Spinal cord (tissue), 10 donors: ENCODE results near the gene PRICKLE1. TPM values are rescaled to one million over a fixed set of nuclear protein-coding genes. Genes with fewer than 3 reads are reported as not detected.
A peak's percentile ranks its signal among the peaks of the same experiment; 100 is the strongest.

Experiments
- DNase-seq, 6 donors: peaks; one replicate each; pipeline versions ENCODE4 v3.0.0 to v3.0.0-alpha.2; 2013 to 2015; ENCODE audit warnings: low spot score in 6 of 6, low read depth in 4 of 6
- H3K27ac ChIP-seq: one replicate; pipeline ENCODE4 v1.5.1; 2013; ENCODE audit warnings: low read depth, low read length, control low read depth
- H3K27me3 ChIP-seq: one replicate; pipeline ENCODE4 v1.6.1; 2013; ENCODE audit warnings: low read length; ENCODE audit not compliant: control insufficient read depth, insufficient read depth
- H3K36me3 ChIP-seq: one replicate; pipeline ENCODE4 v1.6.1; 2013; ENCODE audit warnings: low read length; ENCODE audit not compliant: control insufficient read depth, insufficient read depth
- H3K4me1 ChIP-seq: one replicate; pipeline ENCODE4 v1.6.1; 2013; ENCODE audit warnings: low read length; ENCODE audit not compliant: control insufficient read depth, insufficient read depth
- H3K4me3 ChIP-seq: one replicate; pipeline ENCODE4 v1.5.1; 2013; ENCODE audit warnings: low read depth, low read length, control low read depth
- H3K9me3 ChIP-seq: one replicate; pipeline ENCODE4 v1.6.1; 2013; ENCODE audit warnings: low read length; ENCODE audit not compliant: control insufficient read depth, insufficient read depth
- WGBS: methylation state at CpG from one replicate; pipeline ENCODE4 v1.1.5; 2013; ENCODE audit warnings: missing lambda C conversion rate; ENCODE audit not compliant: insufficient coverage; 5-methylcytosine and 5-hydroxymethylcytosine counted together
- polyA plus RNA-seq, 2 donors: library from polyadenylated mRNA; unstranded; fragments of 120-200 nt; gene quantifications; one replicate each; pipeline ENCODE4 v1.2.1, GENCODE V29; 2013; ENCODE audit not compliant: insufficient read length in 2 of 2
- total RNA-seq, 2 donors: library from RNA; depleted of rRNA in 1 of 2; stranded (reverse); fragments of 120-200 nt in 1 of 2; fragments of >200 nt in 1 of 2; gene quantifications; one replicate each; pipeline versions ENCODE4 v1.2.3 to v1.2.4, GENCODE V29; 2013 to 2014
- donor health status: healthy.

Gene PRICKLE1
- total and polyA plus RNA-seq, 4 donors = 23.1 to 74.6 (median 55.2) TPM

DNA sequence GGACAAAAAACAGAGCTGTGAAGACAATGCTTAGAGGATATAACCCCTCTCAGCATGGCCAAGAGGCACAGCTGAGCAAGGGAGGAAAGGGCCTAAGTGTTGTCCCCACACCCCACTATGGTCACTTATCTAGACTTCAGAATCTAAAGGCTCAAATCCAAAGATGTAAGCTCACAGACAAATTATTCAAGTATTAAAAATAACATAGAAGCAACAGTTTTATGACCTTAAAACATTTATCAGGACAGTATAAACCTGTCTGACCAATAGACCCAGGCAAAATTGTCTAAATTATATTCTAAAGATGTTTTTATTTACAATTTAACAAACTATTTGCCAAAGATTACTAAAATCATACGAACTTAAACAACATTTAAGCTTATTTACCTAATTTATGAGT, 28.1 kb upstream of the PRICKLE1 start:
- Histone ChIP-seq H3K4me3 (no peak overlapping the region), H3K4me1 (no peaks in the 10 kb centered on the region), H3K27ac (no peak overlapping the region), H3K9me3 (no peaks in the 10 kb centered on the region), H3K27me3 (no peaks in the 10 kb centered on the region), H3K36me3 (no peaks in the 10 kb centered on the region)
- peak in 2 of 6 donors; percentile 17 to 34 for DNase-seq
- WGBS = no CpG with 5 or more reads among the region's 1 CpG

DNA sequence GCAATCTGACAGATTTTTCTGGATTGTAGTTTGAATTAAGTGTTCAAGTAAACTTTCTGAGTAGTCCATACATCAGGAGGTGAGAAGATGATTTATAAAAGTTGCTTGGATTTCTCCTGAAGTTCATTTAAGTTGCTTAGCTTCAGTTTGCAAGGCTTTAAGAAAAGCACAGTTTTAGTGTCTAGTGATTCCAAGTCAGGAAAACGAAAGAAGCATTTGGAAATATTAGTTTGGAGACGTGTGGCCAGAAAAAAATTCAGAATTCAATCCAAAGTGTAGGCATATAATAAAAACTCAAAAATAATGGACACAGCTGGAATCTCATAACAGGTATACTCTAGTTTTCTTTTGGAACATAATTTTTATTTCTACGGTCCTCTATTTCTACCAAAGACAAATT, 25.5 kb upstream of the PRICKLE1 start:
- no peaks in the 10 kb centered on the region for H3K27me3 ChIP-seq
- no peaks in the 10 kb centered on the region for H3K36me3 ChIP-seq
- H3K9me3 ChIP-seq = no peaks in the 10 kb centered on the region
- whole genome bisulfite sequencing = no CpG with 5 or more reads among the region's 3 CpGs
- no peak overlapping the region for H3K4me3 ChIP-seq
- DNase-seq = no peak
- no peaks in the 10 kb centered on the region for H3K4me1 ChIP-seq
- no peak overlapping the region for H3K27ac ChIP-seq

DNA sequence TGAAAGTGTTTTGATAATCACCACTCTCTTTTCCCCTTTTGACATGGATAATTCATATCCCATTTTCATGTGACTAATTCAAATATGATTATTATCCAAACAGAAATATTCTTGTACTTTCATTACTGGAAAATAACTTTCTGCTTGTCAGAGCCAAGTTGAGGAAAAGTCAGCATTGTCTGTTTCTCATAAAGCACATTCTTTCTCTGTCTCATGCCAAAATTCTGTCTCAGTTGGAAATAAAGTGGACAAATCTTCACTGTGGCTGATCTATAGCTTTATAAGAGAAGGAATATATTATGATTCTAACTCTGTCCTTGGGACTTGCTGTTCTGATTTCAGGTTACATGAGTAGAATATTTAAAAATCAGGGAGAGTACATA, 22.7 kb upstream of the PRICKLE1 start:
- H3K27ac ChIP-seq = no peak overlapping the region
- H3K4me3 ChIP-seq = no peak overlapping the region
- no peaks in the 10 kb centered on the region for H3K9me3 ChIP-seq
- peak in 1 of 6 donors; percentile 35 for DNase-seq
- H3K36me3 ChIP-seq = no peaks in the 10 kb centered on the region
- H3K4me1 ChIP-seq = no peaks in the 10 kb centered on the region
- no peaks in the 10 kb centered on the region for H3K27me3 ChIP-seq

DNA sequence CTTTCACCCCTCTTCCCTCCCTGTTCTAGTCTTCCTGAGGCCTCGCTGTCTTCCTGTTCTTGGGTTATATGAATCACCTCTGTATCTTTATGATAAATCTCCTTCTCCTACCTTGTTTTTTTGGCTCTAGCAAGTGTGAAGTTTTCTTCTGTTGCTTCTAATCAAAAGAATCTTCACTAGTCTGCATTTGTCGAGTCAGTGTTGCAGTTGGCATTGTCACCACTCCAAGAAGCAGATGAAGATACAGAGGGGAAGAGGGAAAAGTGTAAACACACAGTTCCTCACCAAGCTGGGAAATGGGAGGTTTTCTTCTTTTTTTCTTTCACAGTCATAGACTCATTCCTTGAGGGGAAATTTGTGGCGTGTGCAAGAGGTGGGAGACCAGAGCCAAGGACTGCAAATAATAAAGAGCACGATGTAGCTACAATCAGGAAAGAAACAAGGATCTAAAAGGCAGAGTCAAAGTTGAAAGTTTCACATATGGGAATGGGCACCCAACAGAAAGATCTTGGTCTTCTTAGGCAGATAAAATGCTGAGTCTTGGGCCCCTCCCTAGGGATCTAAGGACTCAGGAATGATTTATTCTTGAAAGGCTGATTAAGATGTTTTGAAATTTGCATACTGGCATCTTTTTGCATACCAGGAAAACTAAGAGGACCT, 22.2 kb upstream of the PRICKLE1 start:
- no peaks in the 10 kb centered on the region for H3K36me3 ChIP-seq
- H3K27ac ChIP-seq = no peak overlapping the region
- no peaks in the 10 kb centered on the region for H3K27me3 ChIP-seq
- no peaks in the 10 kb centered on the region for H3K4me1 ChIP-seq
- H3K9me3 ChIP-seq = no peaks in the 10 kb centered on the region
- no peak overlapping the region for H3K4me3 ChIP-seq
- peak in 1 of 6 donors; percentile 8 for DNase-seq
- 88% methylated on average over 2 of the region's 4 CpGs for WGBS

DNA sequence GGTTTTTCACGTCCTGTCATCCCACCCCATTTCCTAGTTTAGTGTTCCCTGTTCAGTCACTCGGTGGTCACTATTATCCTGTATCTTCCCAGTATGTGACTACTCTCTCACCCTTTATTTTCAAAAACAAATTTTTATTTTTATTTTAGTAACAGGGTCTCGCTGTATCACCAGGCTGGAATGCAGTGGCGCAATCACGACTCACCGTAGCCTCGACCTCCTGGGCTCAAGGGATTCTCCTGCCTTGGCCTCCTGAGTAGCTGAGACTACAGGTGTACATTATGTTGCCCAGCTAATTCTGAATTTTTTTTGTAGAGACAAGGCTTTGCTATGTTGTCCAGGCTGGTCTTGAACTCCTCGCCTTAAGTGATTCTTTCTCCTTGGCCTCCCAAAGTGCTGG, 20.1 kb upstream of the PRICKLE1 start:
- 97% methylated on average over 7 of the region's 8 CpGs for WGBS
- Histone ChIP-seq H3K9me3 (no peaks in the 10 kb centered on the region), H3K4me3 (no peak overlapping the region), H3K27ac (no peak overlapping the region), H3K4me1 (no peaks in the 10 kb centered on the region), H3K27me3 (no peaks in the 10 kb centered on the region), H3K36me3 (no peaks in the 10 kb centered on the region)
- no peak for DNase-seq

DNA sequence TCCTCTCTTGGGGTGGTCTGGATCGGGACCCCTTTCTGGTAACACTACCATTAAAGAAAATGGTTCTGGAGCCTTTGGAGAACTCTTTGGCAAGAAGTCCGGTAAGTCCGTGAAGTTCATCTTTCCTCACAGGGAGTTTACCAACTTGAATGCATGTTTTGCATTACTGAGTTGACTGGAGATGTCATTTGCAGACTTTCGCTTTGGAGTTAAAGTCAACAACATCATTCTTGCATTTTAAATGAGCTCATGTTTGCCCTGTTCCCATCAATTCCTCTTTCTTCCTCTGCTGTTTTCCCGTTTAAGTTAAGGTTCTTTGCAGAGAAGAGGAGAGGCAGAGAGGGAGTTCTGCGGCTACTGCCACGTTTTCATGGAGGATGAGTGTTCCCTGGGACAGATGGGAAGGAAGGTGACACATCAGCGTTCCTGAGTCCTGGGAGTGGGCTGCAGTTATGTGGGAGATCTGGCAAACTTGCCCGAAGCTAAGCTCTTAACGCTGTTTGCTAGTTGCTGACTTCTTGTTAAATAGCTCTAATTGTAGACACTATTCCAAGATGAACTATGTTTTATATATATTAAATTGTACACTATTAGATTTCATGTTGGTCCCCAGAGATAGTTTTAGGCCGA, 18.8 kb upstream of the PRICKLE1 start:
- no peaks in the 10 kb centered on the region for H3K36me3 ChIP-seq
- no peaks in the 10 kb centered on the region for H3K9me3 ChIP-seq
- H3K27me3 ChIP-seq = no peaks in the 10 kb centered on the region
- no peak for DNase-seq
- H3K4me3 ChIP-seq = no peak overlapping the region
- H3K27ac ChIP-seq = no peak overlapping the region
- 80% methylated on average over 3 of the region's 11 CpGs for WGBS
- no peaks in the 10 kb centered on the region for H3K4me1 ChIP-seq

DNA sequence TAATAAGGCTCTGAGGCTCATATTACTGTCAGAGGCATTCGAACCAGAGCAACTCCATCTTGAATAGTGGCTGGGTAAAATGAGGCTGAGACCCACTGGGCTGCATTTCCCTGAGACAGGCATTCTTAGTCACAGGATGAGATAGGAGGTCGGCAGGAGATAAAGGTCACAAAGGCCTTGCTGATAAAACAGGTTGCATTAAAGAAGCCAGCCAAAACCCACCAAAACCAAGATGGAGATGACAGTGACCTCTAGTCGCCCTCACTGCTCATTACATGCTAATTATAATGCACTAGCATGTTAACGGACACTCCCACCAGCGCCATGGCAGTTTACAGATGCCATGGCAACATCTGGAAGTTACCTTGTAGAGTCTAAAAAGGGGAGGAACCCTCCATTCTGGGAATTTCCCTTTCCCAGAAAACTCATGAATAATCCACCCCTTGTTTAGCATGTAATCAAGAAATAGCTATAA, 18.1 kb upstream of the PRICKLE1 start:
- Histone ChIP-seq H3K27ac (no peak overlapping the region), H3K36me3 (no peaks in the 10 kb centered on the region), H3K4me1 (no peaks in the 10 kb centered on the region), H3K27me3 (no peaks in the 10 kb centered on the region), H3K4me3 (no peak overlapping the region), H3K9me3 (no peaks in the 10 kb centered on the region)
- 95% methylated on average over 4 of the region's 5 CpGs for WGBS
- DNase-seq = no peak

DNA sequence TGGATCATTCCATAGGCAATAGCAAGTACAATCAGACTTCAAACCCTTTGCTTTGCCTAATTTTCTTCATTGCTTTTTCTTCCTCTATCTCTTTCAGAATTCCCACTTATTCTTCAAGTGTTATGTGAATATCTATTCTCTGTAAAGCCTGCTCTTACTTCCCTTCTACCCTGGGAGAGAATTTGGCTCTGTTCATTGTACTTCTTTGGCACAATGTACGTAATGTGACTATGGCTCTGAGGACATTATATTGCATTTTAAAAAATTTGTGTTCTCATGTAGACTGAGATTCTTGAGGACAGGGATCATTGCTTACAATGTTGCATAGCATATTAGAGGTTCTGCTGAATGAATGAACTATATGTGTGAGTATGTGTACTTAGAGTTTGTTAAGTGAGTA, 16.9 kb upstream of the PRICKLE1 start:
- no peak overlapping the region for H3K4me3 ChIP-seq
- no peak for DNase-seq
- H3K27me3 ChIP-seq = no peaks in the 10 kb centered on the region
- no peaks in the 10 kb centered on the region for H3K4me1 ChIP-seq
- H3K27ac ChIP-seq = no peak overlapping the region
- no CpG with 5 or more reads among the region's 1 CpG for WGBS
- no peaks in the 10 kb centered on the region for H3K36me3 ChIP-seq
- no peaks in the 10 kb centered on the region for H3K9me3 ChIP-seq

DNA sequence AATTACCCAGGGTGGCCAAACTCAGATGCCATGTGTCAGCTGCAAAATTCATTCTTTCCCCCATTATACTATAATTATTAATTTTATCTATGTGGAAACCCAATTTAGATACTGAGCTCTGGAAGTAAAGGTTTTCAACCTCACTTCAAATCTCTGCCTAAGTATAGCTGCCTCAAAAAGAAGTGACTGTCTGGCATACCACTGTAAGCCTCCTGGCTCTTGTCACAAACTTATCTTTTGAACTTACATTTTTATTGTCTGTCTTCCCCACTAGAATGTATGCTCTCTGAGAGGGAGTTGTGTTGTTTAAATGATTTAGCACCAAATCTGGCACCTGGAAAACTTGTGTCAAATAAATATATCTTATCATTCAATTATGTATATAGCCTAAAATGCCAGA, 16.1 kb upstream of the PRICKLE1 start:
- no peak for DNase-seq
- Histone ChIP-seq H3K4me3 (no peak overlapping the region), H3K36me3 (no peaks in the 10 kb centered on the region), H3K9me3 (no peaks in the 10 kb centered on the region), H3K27ac (no peak overlapping the region), H3K27me3 (no peaks in the 10 kb centered on the region), H3K4me1 (no peaks in the 10 kb centered on the region)

DNA sequence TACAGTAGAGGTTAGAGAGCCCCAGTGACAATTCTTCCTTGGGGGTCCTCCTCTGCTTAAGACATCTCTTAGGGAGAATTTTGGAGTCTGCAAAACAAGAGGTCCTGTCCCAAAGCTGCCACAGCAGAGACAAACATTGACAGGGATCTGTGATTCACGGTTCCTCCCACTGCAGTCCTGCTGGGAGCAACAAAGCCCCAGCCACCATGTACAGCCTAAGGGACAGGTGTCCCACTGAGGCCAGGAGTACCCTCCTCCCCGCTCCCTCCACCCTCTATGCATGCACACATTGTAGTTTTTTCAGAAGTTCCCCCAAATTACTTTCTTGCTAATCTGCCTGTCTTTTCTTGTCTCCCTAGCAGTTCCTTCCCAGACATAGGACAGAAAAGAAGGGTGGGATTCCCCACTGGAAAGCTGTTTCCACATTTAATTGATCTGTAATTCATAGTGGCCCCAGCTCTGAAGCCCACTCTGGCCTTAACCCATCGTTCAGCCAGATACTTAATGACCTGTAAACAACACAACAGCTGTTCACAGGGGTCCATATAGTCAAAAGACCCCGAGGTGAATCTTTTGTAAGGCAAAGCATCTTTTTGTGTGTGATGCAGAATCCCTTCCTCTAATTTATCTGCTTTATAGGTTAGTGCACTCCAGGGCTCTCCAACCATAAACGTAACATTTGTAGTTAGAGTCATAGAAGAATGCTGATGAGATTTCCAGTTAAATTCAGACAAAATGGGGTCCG, 13.9 kb upstream of the PRICKLE1 start:
- no peaks in the 10 kb centered on the region for H3K9me3 ChIP-seq
- H3K4me3 ChIP-seq = no peak overlapping the region
- no peak overlapping the region for H3K27ac ChIP-seq
- no peaks in the 10 kb centered on the region for H3K36me3 ChIP-seq
- H3K4me1 ChIP-seq = no peaks in the 10 kb centered on the region
- 42% methylated on average over 3 of the region's 6 CpGs for WGBS
- peak in 1 of 6 donors; percentile 54 for DNase-seq
- no peaks in the 10 kb centered on the region for H3K27me3 ChIP-seq
